ENCODE measurements around the gene DCTPP1.

DNA sequence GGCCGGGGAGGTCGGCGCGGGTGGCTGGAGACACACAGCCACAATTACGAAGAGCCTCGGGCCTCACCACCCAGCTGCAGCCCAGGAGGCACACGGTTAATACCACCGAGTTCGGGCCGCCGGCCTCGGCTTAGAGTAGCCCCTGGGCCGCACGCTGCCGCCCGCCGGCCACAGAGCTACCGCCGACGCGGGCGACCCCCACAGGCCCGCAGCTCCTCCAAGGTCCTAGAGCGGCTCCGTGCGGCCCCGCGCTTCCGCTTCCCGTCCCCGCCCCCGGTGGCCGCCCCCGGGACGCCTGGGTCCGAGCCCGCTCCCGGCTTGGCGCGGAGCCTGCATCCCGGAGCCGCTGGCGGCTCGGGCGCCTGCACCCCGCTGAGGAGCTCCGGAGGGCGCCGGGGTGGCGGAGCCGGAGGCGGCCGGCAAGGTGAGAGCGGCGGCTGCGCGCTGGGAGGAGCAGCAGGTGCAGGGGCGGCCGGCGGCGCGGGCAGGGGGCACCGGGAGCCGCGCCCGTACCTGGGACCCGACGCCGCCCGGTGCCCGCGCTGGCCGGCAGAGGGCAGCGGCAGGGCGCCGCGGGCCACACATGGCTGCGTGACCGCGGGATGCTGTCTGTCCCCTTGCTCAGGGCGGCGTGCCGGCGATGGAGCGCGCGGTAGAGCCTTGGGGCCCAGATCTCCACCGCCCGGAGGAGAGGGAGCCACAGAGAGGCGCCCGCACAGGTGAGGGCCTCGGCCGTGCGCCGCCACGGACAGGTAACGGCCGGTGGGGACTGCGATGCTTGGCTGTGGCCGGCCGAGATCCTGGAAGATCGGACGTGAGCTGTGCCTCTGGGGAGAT lies 34.5 kb downstream of the DCTPP1 start, which contains the start of gene ZNF48:
- TF ChIP-seq, protein P1, sequence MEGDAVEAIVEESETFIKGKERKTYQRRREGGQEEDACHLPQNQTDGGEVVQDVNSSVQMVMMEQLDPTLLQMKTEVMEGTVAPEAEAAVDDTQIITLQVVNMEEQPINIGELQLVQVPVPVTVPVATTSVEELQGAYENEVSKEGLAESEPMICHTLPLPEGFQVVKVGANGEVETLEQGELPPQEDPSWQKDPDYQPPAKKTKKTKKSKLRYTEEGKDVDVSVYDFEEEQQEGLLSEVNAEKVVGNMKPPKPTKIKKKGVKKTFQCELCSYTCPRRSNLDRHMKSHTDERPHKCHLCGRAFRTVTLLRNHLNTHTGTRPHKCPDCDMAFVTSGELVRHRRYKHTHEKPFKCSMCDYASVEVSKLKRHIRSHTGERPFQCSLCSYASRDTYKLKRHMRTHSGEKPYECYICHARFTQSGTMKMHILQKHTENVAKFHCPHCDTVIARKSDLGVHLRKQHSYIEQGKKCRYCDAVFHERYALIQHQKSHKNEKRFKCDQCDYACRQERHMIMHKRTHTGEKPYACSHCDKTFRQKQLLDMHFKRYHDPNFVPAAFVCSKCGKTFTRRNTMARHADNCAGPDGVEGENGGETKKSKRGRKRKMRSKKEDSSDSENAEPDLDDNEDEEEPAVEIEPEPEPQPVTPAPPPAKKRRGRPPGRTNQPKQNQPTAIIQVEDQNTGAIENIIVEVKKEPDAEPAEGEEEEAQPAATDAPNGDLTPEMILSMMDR (IDR thresholded peaks at IDR 0.05), result peak in 3 of 6 experiments; percentile 38 to 55 (median 51)
- peak in 2 of 4 donors; percentile 28 to 34 for TF ChIP-seq POLR2A (IDR thresholded peaks at IDR 0.05)
